GM23338 (cell line): ENCODE results near the gene RGL2. TPM values are rescaled to one million over a fixed set of nuclear protein-coding genes. Genes with fewer than 3 reads are reported as not detected.

Experiments
- ATAC-seq: fragments of 200-7000 bp; cut with Tn5 transposase; 3 replicates; pipeline ENCODE4 v1.9.1; 2020
- DNase-seq: peaks from one replicate; pipeline ENCODE4 v3.0.0-alpha.2; 2015; ENCODE audit warnings: low spot score
- H2AFZ ChIP-seq: fragments of 200-600 bp; sonication (generic); 2 replicates; pipeline ENCODE4 v1.8.0; 2016; ENCODE audit warnings: antibody characterized with exemption, mild to moderate bottlenecking, moderate library complexity
- H3F3A ChIP-seq: fragments of 200-600 bp; sonication (generic); replicated peaks from 2 replicates; pipeline ENCODE4 v1.8.0; 2017; ENCODE audit warnings: antibody characterized with exemption, mixed run types, low read depth
- H3K27ac ChIP-seq: fragments of 200-600 bp; sonication (generic); 2 replicates; pipeline ENCODE4 v1.6.1; 2016; ENCODE audit warnings: low read depth
- H3K27me3 ChIP-seq: fragments of 200-600 bp; sonication (generic); 2 replicates; pipeline ENCODE4 v1.8.0; 2016; ENCODE audit warnings: mild to moderate bottlenecking, mixed run types, moderate library complexity; ENCODE audit not compliant: insufficient read depth
- H3K36me3 ChIP-seq: fragments of 200-600 bp; sonication (generic); 2 replicates; pipeline ENCODE4 v1.8.0; 2016; ENCODE audit warnings: mild to moderate bottlenecking; ENCODE audit not compliant: insufficient read depth
- H3K4me1 ChIP-seq: fragments of 200-600 bp; sonication (generic); 2 replicates; pipeline ENCODE4 v1.8.0; 2016; ENCODE audit warnings: mild to moderate bottlenecking, moderate library complexity; ENCODE audit not compliant: insufficient read depth
- H3K4me2 ChIP-seq: fragments of 200-600 bp; sonication (generic); 2 replicates; pipeline ENCODE4 v1.7.1; 2017; ENCODE audit warnings: mixed run types
- H3K4me3 ChIP-seq: fragments of 200-600 bp; sonication (generic); 2 replicates; pipeline ENCODE4 v1.6.1; 2016; ENCODE audit warnings: mixed run types
- H3K79me2 ChIP-seq: fragments of 200-600 bp; sonication (generic); replicated peaks from 2 replicates; pipeline ENCODE4 v1.8.0; 2017; ENCODE audit warnings: mild to moderate bottlenecking; ENCODE audit not compliant: insufficient read depth
- H3K9me2 ChIP-seq: fragments of 200-600 bp; sonication (generic); 2 replicates; pipeline ENCODE4 v1.8.0; 2017; ENCODE audit not compliant: insufficient read depth
- H4K20me1 ChIP-seq: fragments of 200-600 bp; sonication (generic); replicated peaks from 2 replicates; pipeline ENCODE4 v1.8.0; 2017; ENCODE audit warnings: mild to moderate bottlenecking; ENCODE audit not compliant: insufficient read depth
- H3K27ac Mint-ChIP-seq: 2 replicates; pipeline ENCODE4 v1.8.0; 2020; ENCODE audit warnings: inconsistent platforms, mild to moderate bottlenecking, moderate library complexity, mixed read lengths
- H3K27me3 Mint-ChIP-seq: 3 replicates; pipeline ENCODE4 v1.8.0; 2022; ENCODE audit warnings: low read depth, mild to moderate bottlenecking, moderate library complexity, mixed read lengths, inconsistent platforms; ENCODE audit not compliant: insufficient read depth, poor library complexity
- H3K36me3 Mint-ChIP-seq: 3 replicates; pipeline ENCODE4 v1.8.0; 2021; ENCODE audit warnings: low read depth, mild to moderate bottlenecking, inconsistent platforms, moderate library complexity, mixed read lengths
- H3K4me1 Mint-ChIP-seq: 3 replicates; pipeline ENCODE4 v1.8.0; 2020; ENCODE audit warnings: mild to moderate bottlenecking, inconsistent platforms, mixed read lengths
- H3K4me3 Mint-ChIP-seq: 3 replicates; pipeline ENCODE4 v1.8.0; 2021; ENCODE audit warnings: moderate library complexity, mild to moderate bottlenecking, inconsistent platforms, mixed read lengths
- H3K9me3 Mint-ChIP-seq: 3 replicates; pipeline ENCODE4 v1.8.0; 2020; ENCODE audit warnings: moderate library complexity, mild to moderate bottlenecking, inconsistent platforms, mixed read lengths
- CREB1 ChIP-seq: fragments of 250-450 bp; sonication (Bioruptor Pico); IDR thresholded peaks from 2 replicates; pipeline ENCODE4 v1.5.0; 2020; ENCODE audit warnings: low read depth, mild to moderate bottlenecking, moderate library complexity
- EZH2 ChIP-seq: fragments of 200-600 bp; sonication (generic); IDR thresholded peaks from one replicate; pipeline ENCODE4 v1.8.0; 2017; ENCODE audit warnings: antibody characterized with exemption, mild to moderate bottlenecking, low read depth; ENCODE audit not compliant: unreplicated experiment
- EZH2phosphoT487 ChIP-seq: fragments of 200-600 bp; sonication (generic); IDR thresholded peaks from one replicate; pipeline ENCODE4 v1.8.1; 2018; ENCODE audit warnings: antibody characterized with exemption; ENCODE audit not compliant: unreplicated experiment
- JUNB ChIP-seq: IDR thresholded peaks from one replicate; pipeline ENCODE4 v1.6.1; 2016; ENCODE audit warnings: antibody characterized with exemption; ENCODE audit not compliant: unreplicated experiment
- NANOG ChIP-seq: IDR thresholded peaks from 2 replicates; pipeline ENCODE4 v1.6.1; 2016; ENCODE audit warnings: antibody characterized with exemption, borderline replicate concordance
- POLR2AphosphoS5 ChIP-seq: IDR thresholded peaks from 2 replicates; pipeline ENCODE4 v1.6.1; 2016; ENCODE audit warnings: antibody characterized with exemption, low read depth
- STAT1 ChIP-seq: IDR thresholded peaks from one replicate; pipeline ENCODE4 v1.6.1; 2016; ENCODE audit warnings: antibody characterized with exemption; ENCODE audit not compliant: unreplicated experiment
- ZNF114 ChIP-seq: fragments of 250-450 bp; sonication (Bioruptor Pico); IDR thresholded peaks from 2 replicates; pipeline ENCODE4 v1.5.0; 2020; ENCODE audit warnings: mild to moderate bottlenecking, moderate library complexity
- ZNF331 ChIP-seq: fragments of 250-450 bp; sonication (Bioruptor Pico); IDR thresholded peaks from 2 replicates; pipeline ENCODE4 v1.5.0; 2020; ENCODE audit warnings: low read depth, mild to moderate bottlenecking, moderate library complexity
- polyA plus RNA-seq: library from polyadenylated mRNA; unstranded; fragments of >200 nt; fragmentation: Nextera tagmentation; extraction: Ambion mirVana; gene quantifications from 2 replicates; pipeline ENCODE4 v1.2.1, GENCODE V29; 2016
- total RNA-seq: library from RNA; depleted of rRNA; stranded (reverse); fragments of >200 nt; shearing (Covaris generic); gene quantifications from 2 replicates; pipeline ENCODE4 v1.2.3, GENCODE V29; 2014
- TF ChIP-seq, protein P1 (sequence below): fragments of 250-450 bp; sonication (Bioruptor Pico); IDR thresholded peaks from 2 replicates; pipeline ENCODE4 v1.5.0; 2020; ENCODE audit warnings: mild to moderate bottlenecking, moderate library complexity
- TF ChIP-seq, protein P2 (sequence below): IDR thresholded peaks from 2 replicates; pipeline ENCODE4 v1.6.1; 2016; ENCODE audit warnings: antibody characterized with exemption
- TF ChIP-seq, protein P3 (sequence below): IDR thresholded peaks from one replicate; pipeline ENCODE4 v1.6.1; 2018; ENCODE audit warnings: antibody characterized with exemption; ENCODE audit not compliant: unreplicated experiment
- TF ChIP-seq, protein P4 (sequence below), 2 experiments: fragments of 200-600 bp in 1 of 2; sonication (generic) in 1 of 2; conservative IDR thresholded peaks; 2 replicates each; pipeline versions ENCODE4 v1.5.1 to v1.6.1; 2016 to 2017; ENCODE audit warnings: antibody characterized with exemption in 2 of 2, low read depth in 2 of 2, mild to moderate bottlenecking in 2 of 2, moderate library complexity in 1 of 2

The RGL2 gene
- total and polyA plus RNA-seq, 2 experiments from 2014 or later, result 28.0 to 52.2 TPM

DNA sequence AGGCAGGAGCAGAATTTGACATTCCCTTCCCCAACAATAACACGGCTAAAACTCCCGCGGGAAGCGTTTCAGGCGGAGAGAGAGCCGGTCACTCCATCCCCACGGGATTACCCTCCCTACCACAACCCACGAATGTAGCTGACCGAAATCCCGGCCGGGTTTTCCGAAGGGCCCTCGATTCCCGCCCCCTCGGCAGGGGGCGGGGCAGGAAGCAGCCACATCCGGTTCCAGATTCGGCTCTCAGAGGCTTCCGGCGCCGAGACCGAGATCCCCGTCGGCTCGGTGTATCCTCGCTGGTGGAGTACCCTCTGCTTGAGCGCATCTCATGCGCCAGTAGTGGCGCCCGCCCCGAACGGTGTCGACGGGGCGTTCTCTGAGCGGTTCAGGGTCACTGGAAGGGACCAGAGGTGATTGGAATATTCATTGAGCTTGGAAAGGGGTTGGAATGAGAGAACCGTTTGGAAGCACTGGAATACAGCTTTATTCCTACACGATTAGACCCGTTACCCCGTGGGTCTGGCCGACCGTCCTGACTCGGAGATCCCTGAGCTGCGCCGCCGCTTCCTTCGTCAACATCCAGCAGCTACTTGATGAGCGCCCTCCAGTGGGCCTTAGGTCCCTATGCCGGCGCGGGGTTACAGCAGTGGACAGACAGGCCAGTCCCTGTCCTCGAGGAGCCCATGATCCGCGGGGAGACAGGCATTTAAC is 649 bp upstream of the RGL2 start:
- no peaks in the 10 kb centered on the region for H3K9me3 Mint-ChIP-seq
- peaks cover 26% of the 10 kb centered on the region for H3K27me3 Mint-ChIP-seq
- DNase-seq (peak; percentile 94), ATAC-seq (peak; percentile 57)
- no peaks in the 10 kb centered on the region for H3K27me3 ChIP-seq
- H3K4me3 ChIP-seq, result peak overlapping the region; percentile 100
- no peaks in the 10 kb centered on the region for H3K36me3 ChIP-seq
- H3K4me1 ChIP-seq, result no peaks in the 10 kb centered on the region
- H3K27ac ChIP-seq, result peak overlapping the region; percentile 98
- H3K4me1 Mint-ChIP-seq, result peaks cover 25% of the 10 kb centered on the region
- peaks cover 22% of the 10 kb centered on the region for H4K20me1 ChIP-seq
- H3K4me3 Mint-ChIP-seq, result peak overlapping the region; percentile 97
- TF ChIP-seq EZH2phosphoT487 (no peak), STAT1 (no peak), CREB1 (CRISPR knock-in tag) (no peak), JUNB (no peak), ZNF114 (CRISPR knock-in tag) (no peak), POLR2AphosphoS5 (peak; percentile 95), EZH2 (no peak), ZNF331 (CRISPR knock-in tag) (no peak), NANOG (no peak)
- TF ChIP-seq, protein P1, sequence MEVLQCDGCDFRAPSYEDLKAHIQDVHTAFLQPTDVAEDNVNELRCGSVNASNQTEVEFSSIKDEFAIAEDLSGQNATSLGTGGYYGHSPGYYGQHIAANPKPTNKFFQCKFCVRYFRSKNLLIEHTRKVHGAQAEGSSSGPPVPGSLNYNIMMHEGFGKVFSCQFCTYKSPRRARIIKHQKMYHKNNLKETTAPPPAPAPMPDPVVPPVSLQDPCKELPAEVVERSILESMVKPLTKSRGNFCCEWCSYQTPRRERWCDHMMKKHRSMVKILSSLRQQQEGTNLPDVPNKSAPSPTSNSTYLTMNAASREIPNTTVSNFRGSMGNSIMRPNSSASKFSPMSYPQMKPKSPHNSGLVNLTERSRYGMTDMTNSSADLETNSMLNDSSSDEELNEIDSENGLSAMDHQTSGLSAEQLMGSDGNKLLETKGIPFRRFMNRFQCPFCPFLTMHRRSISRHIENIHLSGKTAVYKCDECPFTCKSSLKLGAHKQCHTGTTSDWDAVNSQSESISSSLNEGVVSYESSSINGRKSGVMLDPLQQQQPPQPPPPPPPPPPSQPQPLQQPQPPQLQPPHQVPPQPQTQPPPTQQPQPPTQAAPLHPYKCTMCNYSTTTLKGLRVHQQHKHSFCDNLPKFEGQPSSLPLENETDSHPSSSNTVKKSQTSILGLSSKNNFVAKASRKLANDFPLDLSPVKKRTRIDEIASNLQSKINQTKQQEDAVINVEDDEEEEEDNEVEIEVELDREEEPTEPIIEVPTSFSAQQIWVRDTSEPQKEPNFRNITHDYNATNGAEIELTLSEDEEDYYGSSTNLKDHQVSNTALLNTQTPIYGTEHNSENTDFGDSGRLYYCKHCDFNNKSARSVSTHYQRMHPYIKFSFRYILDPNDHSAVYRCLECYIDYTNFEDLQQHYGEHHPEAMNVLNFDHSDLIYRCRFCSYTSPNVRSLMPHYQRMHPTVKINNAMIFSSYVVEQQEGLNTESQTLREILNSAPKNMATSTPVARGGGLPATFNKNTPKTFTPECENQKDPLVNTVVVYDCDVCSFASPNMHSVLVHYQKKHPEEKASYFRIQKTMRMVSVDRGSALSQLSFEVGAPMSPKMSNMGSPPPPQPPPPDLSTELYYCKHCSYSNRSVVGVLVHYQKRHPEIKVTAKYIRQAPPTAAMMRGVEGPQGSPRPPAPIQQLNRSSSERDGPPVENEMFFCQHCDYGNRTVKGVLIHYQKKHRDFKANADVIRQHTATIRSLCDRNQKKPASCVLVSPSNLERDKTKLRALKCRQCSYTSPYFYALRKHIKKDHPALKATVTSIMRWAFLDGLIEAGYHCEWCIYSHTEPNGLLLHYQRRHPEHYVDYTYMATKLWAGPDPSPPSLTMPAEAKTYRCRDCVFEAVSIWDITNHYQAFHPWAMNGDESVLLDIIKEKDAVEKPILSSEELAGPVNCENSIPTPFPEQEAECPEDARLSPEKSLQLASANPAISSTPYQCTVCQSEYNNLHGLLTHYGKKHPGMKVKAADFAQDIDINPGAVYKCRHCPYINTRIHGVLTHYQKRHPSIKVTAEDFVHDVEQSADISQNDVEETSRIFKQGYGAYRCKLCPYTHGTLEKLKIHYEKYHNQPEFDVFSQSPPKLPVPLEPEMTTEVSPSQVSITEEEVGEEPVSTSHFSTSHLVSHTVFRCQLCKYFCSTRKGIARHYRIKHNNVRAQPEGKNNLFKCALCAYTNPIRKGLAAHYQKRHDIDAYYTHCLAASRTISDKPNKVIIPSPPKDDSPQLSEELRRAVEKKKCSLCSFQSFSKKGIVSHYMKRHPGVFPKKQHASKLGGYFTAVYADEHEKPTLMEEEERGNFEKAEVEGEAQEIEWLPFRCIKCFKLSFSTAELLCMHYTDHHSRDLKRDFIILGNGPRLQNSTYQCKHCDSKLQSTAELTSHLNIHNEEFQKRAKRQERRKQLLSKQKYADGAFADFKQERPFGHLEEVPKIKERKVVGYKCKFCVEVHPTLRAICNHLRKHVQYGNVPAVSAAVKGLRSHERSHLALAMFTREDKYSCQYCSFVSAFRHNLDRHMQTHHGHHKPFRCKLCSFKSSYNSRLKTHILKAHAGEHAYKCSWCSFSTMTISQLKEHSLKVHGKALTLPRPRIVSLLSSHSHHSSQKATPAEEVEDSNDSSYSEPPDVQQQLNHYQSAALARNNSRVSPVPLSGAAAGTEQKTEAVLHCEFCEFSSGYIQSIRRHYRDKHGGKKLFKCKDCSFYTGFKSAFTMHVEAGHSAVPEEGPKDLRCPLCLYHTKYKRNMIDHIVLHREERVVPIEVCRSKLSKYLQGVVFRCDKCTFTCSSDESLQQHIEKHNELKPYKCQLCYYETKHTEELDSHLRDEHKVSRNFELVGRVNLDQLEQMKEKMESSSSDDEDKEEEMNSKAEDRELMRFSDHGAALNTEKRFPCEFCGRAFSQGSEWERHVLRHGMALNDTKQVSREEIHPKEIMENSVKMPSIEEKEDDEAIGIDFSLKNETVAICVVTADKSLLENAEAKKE (CRISPR knock-in tag), result no peak
- TF ChIP-seq, protein P2, sequence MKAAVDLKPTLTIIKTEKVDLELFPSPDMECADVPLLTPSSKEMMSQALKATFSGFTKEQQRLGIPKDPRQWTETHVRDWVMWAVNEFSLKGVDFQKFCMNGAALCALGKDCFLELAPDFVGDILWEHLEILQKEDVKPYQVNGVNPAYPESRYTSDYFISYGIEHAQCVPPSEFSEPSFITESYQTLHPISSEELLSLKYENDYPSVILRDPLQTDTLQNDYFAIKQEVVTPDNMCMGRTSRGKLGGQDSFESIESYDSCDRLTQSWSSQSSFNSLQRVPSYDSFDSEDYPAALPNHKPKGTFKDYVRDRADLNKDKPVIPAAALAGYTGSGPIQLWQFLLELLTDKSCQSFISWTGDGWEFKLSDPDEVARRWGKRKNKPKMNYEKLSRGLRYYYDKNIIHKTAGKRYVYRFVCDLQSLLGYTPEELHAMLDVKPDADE, result peak; percentile 67; the same call in 1 of the 2 replicates
- TF ChIP-seq, protein P3, sequence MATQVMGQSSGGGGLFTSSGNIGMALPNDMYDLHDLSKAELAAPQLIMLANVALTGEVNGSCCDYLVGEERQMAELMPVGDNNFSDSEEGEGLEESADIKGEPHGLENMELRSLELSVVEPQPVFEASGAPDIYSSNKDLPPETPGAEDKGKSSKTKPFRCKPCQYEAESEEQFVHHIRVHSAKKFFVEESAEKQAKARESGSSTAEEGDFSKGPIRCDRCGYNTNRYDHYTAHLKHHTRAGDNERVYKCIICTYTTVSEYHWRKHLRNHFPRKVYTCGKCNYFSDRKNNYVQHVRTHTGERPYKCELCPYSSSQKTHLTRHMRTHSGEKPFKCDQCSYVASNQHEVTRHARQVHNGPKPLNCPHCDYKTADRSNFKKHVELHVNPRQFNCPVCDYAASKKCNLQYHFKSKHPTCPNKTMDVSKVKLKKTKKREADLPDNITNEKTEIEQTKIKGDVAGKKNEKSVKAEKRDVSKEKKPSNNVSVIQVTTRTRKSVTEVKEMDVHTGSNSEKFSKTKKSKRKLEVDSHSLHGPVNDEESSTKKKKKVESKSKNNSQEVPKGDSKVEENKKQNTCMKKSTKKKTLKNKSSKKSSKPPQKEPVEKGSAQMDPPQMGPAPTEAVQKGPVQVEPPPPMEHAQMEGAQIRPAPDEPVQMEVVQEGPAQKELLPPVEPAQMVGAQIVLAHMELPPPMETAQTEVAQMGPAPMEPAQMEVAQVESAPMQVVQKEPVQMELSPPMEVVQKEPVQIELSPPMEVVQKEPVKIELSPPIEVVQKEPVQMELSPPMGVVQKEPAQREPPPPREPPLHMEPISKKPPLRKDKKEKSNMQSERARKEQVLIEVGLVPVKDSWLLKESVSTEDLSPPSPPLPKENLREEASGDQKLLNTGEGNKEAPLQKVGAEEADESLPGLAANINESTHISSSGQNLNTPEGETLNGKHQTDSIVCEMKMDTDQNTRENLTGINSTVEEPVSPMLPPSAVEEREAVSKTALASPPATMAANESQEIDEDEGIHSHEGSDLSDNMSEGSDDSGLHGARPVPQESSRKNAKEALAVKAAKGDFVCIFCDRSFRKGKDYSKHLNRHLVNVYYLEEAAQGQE, result no peak
- TF ChIP-seq, protein P4, sequence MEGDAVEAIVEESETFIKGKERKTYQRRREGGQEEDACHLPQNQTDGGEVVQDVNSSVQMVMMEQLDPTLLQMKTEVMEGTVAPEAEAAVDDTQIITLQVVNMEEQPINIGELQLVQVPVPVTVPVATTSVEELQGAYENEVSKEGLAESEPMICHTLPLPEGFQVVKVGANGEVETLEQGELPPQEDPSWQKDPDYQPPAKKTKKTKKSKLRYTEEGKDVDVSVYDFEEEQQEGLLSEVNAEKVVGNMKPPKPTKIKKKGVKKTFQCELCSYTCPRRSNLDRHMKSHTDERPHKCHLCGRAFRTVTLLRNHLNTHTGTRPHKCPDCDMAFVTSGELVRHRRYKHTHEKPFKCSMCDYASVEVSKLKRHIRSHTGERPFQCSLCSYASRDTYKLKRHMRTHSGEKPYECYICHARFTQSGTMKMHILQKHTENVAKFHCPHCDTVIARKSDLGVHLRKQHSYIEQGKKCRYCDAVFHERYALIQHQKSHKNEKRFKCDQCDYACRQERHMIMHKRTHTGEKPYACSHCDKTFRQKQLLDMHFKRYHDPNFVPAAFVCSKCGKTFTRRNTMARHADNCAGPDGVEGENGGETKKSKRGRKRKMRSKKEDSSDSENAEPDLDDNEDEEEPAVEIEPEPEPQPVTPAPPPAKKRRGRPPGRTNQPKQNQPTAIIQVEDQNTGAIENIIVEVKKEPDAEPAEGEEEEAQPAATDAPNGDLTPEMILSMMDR (conservative IDR thresholded peaks at IDR 0.05; ENCODE audit: low read depth in 2 of 2), result peak; percentile 71 to 83
- no peaks in the 10 kb centered on the region for H3K9me2 ChIP-seq
- peaks cover 34% of the 10 kb centered on the region for H3K79me2 ChIP-seq
- peak overlapping the region; percentile 99 for H3K4me2 ChIP-seq
- peaks cover 15% of the 10 kb centered on the region for H3K36me3 Mint-ChIP-seq
- H3F3A ChIP-seq, result peaks cover 15% of the 10 kb centered on the region; the same call in 1 of the 2 replicates
- H3K27ac Mint-ChIP-seq, result peak overlapping the region; percentile 96
- H2AFZ ChIP-seq, result no peak overlapping the region
